GM23338 (cell line): ENCODE data around the gene GSN. TPM values are rescaled to one million over a fixed set of nuclear protein-coding genes. Genes with fewer than 3 reads are reported as not detected.

Source experiments
- ATAC-seq: fragments of 200-7000 bp; cut with Tn5 transposase; 3 replicates; pipeline ENCODE4 v1.9.1; 2020
- DNase-seq: peaks from one replicate; pipeline ENCODE4 v3.0.0-alpha.2; 2015; ENCODE audit warnings: low spot score
- H2AFZ ChIP-seq: fragments of 200-600 bp; sonication (generic); 2 replicates; pipeline ENCODE4 v1.8.0; 2016; ENCODE audit warnings: antibody characterized with exemption, mild to moderate bottlenecking, moderate library complexity
- H3F3A ChIP-seq: fragments of 200-600 bp; sonication (generic); replicated peaks from 2 replicates; pipeline ENCODE4 v1.8.0; 2017; ENCODE audit warnings: antibody characterized with exemption, mixed run types, low read depth
- H3K27ac ChIP-seq: fragments of 200-600 bp; sonication (generic); 2 replicates; pipeline ENCODE4 v1.6.1; 2016; ENCODE audit warnings: low read depth
- H3K27me3 ChIP-seq: fragments of 200-600 bp; sonication (generic); 2 replicates; pipeline ENCODE4 v1.8.0; 2016; ENCODE audit warnings: mild to moderate bottlenecking, mixed run types, moderate library complexity; ENCODE audit not compliant: insufficient read depth
- H3K36me3 ChIP-seq: fragments of 200-600 bp; sonication (generic); 2 replicates; pipeline ENCODE4 v1.8.0; 2016; ENCODE audit warnings: mild to moderate bottlenecking; ENCODE audit not compliant: insufficient read depth
- H3K4me1 ChIP-seq: fragments of 200-600 bp; sonication (generic); 2 replicates; pipeline ENCODE4 v1.8.0; 2016; ENCODE audit warnings: mild to moderate bottlenecking, moderate library complexity; ENCODE audit not compliant: insufficient read depth
- H3K4me2 ChIP-seq: fragments of 200-600 bp; sonication (generic); 2 replicates; pipeline ENCODE4 v1.7.1; 2017; ENCODE audit warnings: mixed run types
- H3K4me3 ChIP-seq: fragments of 200-600 bp; sonication (generic); 2 replicates; pipeline ENCODE4 v1.6.1; 2016; ENCODE audit warnings: mixed run types
- H3K79me2 ChIP-seq: fragments of 200-600 bp; sonication (generic); replicated peaks from 2 replicates; pipeline ENCODE4 v1.8.0; 2017; ENCODE audit warnings: mild to moderate bottlenecking; ENCODE audit not compliant: insufficient read depth
- H3K9me2 ChIP-seq: fragments of 200-600 bp; sonication (generic); 2 replicates; pipeline ENCODE4 v1.8.0; 2017; ENCODE audit not compliant: insufficient read depth
- H4K20me1 ChIP-seq: fragments of 200-600 bp; sonication (generic); replicated peaks from 2 replicates; pipeline ENCODE4 v1.8.0; 2017; ENCODE audit warnings: mild to moderate bottlenecking; ENCODE audit not compliant: insufficient read depth
- H3K27ac Mint-ChIP-seq: 2 replicates; pipeline ENCODE4 v1.8.0; 2020; ENCODE audit warnings: inconsistent platforms, mild to moderate bottlenecking, moderate library complexity, mixed read lengths
- H3K27me3 Mint-ChIP-seq: 3 replicates; pipeline ENCODE4 v1.8.0; 2022; ENCODE audit warnings: low read depth, mild to moderate bottlenecking, moderate library complexity, mixed read lengths, inconsistent platforms; ENCODE audit not compliant: insufficient read depth, poor library complexity
- H3K36me3 Mint-ChIP-seq: 3 replicates; pipeline ENCODE4 v1.8.0; 2021; ENCODE audit warnings: low read depth, mild to moderate bottlenecking, inconsistent platforms, moderate library complexity, mixed read lengths
- H3K4me1 Mint-ChIP-seq: 3 replicates; pipeline ENCODE4 v1.8.0; 2020; ENCODE audit warnings: mild to moderate bottlenecking, inconsistent platforms, mixed read lengths
- H3K4me3 Mint-ChIP-seq: 3 replicates; pipeline ENCODE4 v1.8.0; 2021; ENCODE audit warnings: moderate library complexity, mild to moderate bottlenecking, inconsistent platforms, mixed read lengths
- H3K9me3 Mint-ChIP-seq: 3 replicates; pipeline ENCODE4 v1.8.0; 2020; ENCODE audit warnings: moderate library complexity, mild to moderate bottlenecking, inconsistent platforms, mixed read lengths
- CREB1 ChIP-seq: fragments of 250-450 bp; sonication (Bioruptor Pico); IDR thresholded peaks from 2 replicates; pipeline ENCODE4 v1.5.0; 2020; ENCODE audit warnings: low read depth, mild to moderate bottlenecking, moderate library complexity
- EZH2phosphoT487 ChIP-seq: fragments of 200-600 bp; sonication (generic); IDR thresholded peaks from one replicate; pipeline ENCODE4 v1.8.1; 2018; ENCODE audit warnings: antibody characterized with exemption; ENCODE audit not compliant: unreplicated experiment
- NANOG ChIP-seq: IDR thresholded peaks from 2 replicates; pipeline ENCODE4 v1.6.1; 2016; ENCODE audit warnings: antibody characterized with exemption, borderline replicate concordance
- STAT1 ChIP-seq: IDR thresholded peaks from one replicate; pipeline ENCODE4 v1.6.1; 2016; ENCODE audit warnings: antibody characterized with exemption; ENCODE audit not compliant: unreplicated experiment
- ZNF114 ChIP-seq: fragments of 250-450 bp; sonication (Bioruptor Pico); IDR thresholded peaks from 2 replicates; pipeline ENCODE4 v1.5.0; 2020; ENCODE audit warnings: mild to moderate bottlenecking, moderate library complexity
- ZNF331 ChIP-seq: fragments of 250-450 bp; sonication (Bioruptor Pico); IDR thresholded peaks from 2 replicates; pipeline ENCODE4 v1.5.0; 2020; ENCODE audit warnings: low read depth, mild to moderate bottlenecking, moderate library complexity
- polyA plus RNA-seq: library from polyadenylated mRNA; unstranded; fragments of >200 nt; fragmentation: Nextera tagmentation; extraction: Ambion mirVana; gene quantifications from 2 replicates; pipeline ENCODE4 v1.2.1, GENCODE V29; 2016
- total RNA-seq: library from RNA; depleted of rRNA; stranded (reverse); fragments of >200 nt; shearing (Covaris generic); gene quantifications from 2 replicates; pipeline ENCODE4 v1.2.3, GENCODE V29; 2014
- TF ChIP-seq, protein P1 (sequence below): fragments of 250-450 bp; sonication (Bioruptor Pico); IDR thresholded peaks from 2 replicates; pipeline ENCODE4 v1.5.0; 2020; ENCODE audit warnings: mild to moderate bottlenecking, moderate library complexity
- TF ChIP-seq, protein P2 (sequence below): IDR thresholded peaks from 2 replicates; pipeline ENCODE4 v1.6.1; 2016; ENCODE audit warnings: antibody characterized with exemption

GSN gene
- total and polyA plus RNA-seq, 2 experiments from 2014 or later: 30.2 to 85.7 TPM

DNA sequence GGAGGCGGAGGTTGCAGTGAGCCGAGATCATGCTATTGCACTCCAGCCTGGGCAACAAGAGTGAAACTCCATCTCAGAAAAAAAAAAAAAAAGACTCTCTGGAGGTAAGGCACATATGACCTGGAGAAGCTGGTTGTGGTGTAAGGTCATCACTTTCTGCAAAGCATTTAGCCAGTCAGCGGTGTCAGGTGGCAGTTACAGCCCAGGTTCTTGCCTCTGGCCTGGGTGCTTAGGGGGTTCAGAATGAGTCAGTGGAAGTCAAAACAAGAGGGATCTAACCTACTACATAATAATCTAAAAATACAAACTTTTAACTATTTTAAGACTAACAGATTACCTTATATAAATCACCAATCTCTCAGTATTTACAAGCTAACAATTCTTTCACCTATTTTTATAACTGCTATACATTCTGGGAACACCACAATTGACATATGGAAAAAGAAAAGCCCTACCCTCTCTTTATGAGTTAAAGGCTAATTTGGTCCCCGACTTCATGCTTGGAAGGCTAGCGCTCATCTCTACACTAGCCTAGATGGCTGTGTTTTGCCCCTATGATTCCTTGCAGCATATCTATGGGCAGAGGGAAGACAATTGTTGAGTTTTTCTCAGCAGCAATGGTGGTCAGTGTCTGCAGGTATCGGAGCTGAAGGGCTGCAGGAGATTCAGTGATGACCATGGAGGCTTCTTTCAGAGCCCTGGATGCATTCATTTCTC lies 72.9 kb downstream of the GSN start (continued):
- TF ChIP-seq ZNF114 (CRISPR knock-in tag): no peak
- TF ChIP-seq EZH2phosphoT487: no peak
- no peak for TF ChIP-seq NANOG
- TF ChIP-seq, protein P1, sequence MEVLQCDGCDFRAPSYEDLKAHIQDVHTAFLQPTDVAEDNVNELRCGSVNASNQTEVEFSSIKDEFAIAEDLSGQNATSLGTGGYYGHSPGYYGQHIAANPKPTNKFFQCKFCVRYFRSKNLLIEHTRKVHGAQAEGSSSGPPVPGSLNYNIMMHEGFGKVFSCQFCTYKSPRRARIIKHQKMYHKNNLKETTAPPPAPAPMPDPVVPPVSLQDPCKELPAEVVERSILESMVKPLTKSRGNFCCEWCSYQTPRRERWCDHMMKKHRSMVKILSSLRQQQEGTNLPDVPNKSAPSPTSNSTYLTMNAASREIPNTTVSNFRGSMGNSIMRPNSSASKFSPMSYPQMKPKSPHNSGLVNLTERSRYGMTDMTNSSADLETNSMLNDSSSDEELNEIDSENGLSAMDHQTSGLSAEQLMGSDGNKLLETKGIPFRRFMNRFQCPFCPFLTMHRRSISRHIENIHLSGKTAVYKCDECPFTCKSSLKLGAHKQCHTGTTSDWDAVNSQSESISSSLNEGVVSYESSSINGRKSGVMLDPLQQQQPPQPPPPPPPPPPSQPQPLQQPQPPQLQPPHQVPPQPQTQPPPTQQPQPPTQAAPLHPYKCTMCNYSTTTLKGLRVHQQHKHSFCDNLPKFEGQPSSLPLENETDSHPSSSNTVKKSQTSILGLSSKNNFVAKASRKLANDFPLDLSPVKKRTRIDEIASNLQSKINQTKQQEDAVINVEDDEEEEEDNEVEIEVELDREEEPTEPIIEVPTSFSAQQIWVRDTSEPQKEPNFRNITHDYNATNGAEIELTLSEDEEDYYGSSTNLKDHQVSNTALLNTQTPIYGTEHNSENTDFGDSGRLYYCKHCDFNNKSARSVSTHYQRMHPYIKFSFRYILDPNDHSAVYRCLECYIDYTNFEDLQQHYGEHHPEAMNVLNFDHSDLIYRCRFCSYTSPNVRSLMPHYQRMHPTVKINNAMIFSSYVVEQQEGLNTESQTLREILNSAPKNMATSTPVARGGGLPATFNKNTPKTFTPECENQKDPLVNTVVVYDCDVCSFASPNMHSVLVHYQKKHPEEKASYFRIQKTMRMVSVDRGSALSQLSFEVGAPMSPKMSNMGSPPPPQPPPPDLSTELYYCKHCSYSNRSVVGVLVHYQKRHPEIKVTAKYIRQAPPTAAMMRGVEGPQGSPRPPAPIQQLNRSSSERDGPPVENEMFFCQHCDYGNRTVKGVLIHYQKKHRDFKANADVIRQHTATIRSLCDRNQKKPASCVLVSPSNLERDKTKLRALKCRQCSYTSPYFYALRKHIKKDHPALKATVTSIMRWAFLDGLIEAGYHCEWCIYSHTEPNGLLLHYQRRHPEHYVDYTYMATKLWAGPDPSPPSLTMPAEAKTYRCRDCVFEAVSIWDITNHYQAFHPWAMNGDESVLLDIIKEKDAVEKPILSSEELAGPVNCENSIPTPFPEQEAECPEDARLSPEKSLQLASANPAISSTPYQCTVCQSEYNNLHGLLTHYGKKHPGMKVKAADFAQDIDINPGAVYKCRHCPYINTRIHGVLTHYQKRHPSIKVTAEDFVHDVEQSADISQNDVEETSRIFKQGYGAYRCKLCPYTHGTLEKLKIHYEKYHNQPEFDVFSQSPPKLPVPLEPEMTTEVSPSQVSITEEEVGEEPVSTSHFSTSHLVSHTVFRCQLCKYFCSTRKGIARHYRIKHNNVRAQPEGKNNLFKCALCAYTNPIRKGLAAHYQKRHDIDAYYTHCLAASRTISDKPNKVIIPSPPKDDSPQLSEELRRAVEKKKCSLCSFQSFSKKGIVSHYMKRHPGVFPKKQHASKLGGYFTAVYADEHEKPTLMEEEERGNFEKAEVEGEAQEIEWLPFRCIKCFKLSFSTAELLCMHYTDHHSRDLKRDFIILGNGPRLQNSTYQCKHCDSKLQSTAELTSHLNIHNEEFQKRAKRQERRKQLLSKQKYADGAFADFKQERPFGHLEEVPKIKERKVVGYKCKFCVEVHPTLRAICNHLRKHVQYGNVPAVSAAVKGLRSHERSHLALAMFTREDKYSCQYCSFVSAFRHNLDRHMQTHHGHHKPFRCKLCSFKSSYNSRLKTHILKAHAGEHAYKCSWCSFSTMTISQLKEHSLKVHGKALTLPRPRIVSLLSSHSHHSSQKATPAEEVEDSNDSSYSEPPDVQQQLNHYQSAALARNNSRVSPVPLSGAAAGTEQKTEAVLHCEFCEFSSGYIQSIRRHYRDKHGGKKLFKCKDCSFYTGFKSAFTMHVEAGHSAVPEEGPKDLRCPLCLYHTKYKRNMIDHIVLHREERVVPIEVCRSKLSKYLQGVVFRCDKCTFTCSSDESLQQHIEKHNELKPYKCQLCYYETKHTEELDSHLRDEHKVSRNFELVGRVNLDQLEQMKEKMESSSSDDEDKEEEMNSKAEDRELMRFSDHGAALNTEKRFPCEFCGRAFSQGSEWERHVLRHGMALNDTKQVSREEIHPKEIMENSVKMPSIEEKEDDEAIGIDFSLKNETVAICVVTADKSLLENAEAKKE: no peak
- no peak for TF ChIP-seq STAT1
- TF ChIP-seq, protein P2, sequence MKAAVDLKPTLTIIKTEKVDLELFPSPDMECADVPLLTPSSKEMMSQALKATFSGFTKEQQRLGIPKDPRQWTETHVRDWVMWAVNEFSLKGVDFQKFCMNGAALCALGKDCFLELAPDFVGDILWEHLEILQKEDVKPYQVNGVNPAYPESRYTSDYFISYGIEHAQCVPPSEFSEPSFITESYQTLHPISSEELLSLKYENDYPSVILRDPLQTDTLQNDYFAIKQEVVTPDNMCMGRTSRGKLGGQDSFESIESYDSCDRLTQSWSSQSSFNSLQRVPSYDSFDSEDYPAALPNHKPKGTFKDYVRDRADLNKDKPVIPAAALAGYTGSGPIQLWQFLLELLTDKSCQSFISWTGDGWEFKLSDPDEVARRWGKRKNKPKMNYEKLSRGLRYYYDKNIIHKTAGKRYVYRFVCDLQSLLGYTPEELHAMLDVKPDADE: no peak

DNA sequence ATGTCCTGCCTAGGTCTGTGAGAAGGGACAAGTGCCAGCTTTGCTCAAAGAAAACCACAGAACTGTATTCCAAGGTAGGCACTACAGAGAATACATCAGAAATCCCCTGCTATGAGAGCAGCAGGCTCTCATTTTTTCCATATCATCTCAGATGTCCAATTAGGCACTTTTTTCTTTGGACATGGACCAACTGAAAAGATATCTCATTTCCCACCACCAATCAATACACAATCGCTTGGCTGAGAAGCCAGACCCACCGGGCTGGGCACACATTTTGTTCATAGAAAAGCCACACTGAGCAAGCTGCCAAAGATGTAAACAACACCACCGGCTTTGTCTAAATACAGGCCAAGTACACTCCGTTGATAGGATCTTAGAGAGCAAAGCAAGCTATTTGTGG lies 76.2 kb downstream of the GSN start:
- H3K79me2 ChIP-seq: no peaks in the 10 kb centered on the region
- no peak for TF ChIP-seq ZNF114 (CRISPR knock-in tag)
- no peak for TF ChIP-seq EZH2phosphoT487
- TF ChIP-seq ZNF331 (CRISPR knock-in tag): no peak
- no peak for TF ChIP-seq CREB1 (CRISPR knock-in tag)
- TF ChIP-seq, protein P1: no peak

More for the DNA sequence above, 76.2 kb downstream of the GSN start:
- Histone ChIP-seq H3K36me3 (peaks cover 10% of the 10 kb centered on the region; the same call in 1 of the 2 replicates), H3K9me2 (no peaks in the 10 kb centered on the region), H3K4me3 (no peak overlapping the region), H4K20me1 (no peaks in the 10 kb centered on the region), H3K4me2 (no peak overlapping the region), H3K27ac (no peak overlapping the region), H3F3A (no peaks in the 10 kb centered on the region), H2AFZ (no peak overlapping the region), H3K4me1 (no peaks in the 10 kb centered on the region), H3K27me3 (no peaks in the 10 kb centered on the region)
- Mint-ChIP-seq H3K4me1 (no peaks in the 10 kb centered on the region), H3K9me3 (no peaks in the 10 kb centered on the region), H3K4me3 (no peak overlapping the region), H3K27ac (no peak overlapping the region), H3K27me3 (no peaks in the 10 kb centered on the region), H3K36me3 (no peaks in the 10 kb centered on the region; the same call in 2 of the 3 replicates)
- ATAC-seq (no peak), DNase-seq (no peak)
